ENCODE measurements around the gene RAB11FIP5.

The RAB11FIP5 gene

GRCh38 chr2:73092146-73092783, 20.5 kb downstream of the RAB11FIP5 start:
- in situ Hi-C loops (cut with HindIII; ENCODE audit: low sequenced_read_pairs), result no loop called here
- H3K4me3 ChIP-seq (ENCODE audit: low read depth, low read length), result no peak overlapping the region
- no peak for DNase-seq (ENCODE audit: low read depth, low spot score)
- TF ChIP-seq, protein P1, sequence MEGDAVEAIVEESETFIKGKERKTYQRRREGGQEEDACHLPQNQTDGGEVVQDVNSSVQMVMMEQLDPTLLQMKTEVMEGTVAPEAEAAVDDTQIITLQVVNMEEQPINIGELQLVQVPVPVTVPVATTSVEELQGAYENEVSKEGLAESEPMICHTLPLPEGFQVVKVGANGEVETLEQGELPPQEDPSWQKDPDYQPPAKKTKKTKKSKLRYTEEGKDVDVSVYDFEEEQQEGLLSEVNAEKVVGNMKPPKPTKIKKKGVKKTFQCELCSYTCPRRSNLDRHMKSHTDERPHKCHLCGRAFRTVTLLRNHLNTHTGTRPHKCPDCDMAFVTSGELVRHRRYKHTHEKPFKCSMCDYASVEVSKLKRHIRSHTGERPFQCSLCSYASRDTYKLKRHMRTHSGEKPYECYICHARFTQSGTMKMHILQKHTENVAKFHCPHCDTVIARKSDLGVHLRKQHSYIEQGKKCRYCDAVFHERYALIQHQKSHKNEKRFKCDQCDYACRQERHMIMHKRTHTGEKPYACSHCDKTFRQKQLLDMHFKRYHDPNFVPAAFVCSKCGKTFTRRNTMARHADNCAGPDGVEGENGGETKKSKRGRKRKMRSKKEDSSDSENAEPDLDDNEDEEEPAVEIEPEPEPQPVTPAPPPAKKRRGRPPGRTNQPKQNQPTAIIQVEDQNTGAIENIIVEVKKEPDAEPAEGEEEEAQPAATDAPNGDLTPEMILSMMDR (IDR thresholded peaks at IDR 0.05; ENCODE audit: low read depth, low read length), result no peak

GRCh38 chr2:73091696-73092095, 21.1 kb downstream of the RAB11FIP5 start:
- in situ Hi-C loops (cut with HindIII; ENCODE audit: low sequenced_read_pairs), result no loop called here
- TF ChIP-seq, protein P1 (IDR thresholded peaks at IDR 0.05; ENCODE audit: low read depth, low read length), result no peak
- DNase-seq (ENCODE audit: low read depth, low spot score), result no peak
- H3K4me3 ChIP-seq (ENCODE audit: low read depth, low read length), result no peak overlapping the region

DNA sequence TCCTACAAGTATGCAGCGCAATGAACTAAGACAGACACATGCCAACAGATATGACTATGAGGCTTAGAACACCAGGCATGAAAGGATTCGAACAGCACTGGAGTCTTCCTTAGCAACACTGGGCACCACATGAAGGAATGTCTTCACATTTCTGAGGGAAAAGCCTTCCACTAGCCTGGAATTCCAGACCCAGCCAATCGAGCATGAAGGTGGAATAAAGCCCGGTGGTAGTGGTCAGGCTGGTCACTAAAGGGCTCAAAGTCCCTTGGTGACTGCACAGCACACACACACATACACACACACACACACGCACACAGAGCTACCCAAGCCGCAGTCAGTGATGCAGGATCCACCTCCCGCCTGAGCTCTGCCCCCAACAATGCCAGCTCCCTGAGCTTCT, 21.6 kb downstream of the RAB11FIP5 start:
- in situ Hi-C loops (cut with HindIII; ENCODE audit: low sequenced_read_pairs), result no loop called here
- peak; percentile 54 for DNase-seq (ENCODE audit: low read depth, low spot score)
- TF ChIP-seq, protein P1 (IDR thresholded peaks at IDR 0.05; ENCODE audit: low read depth, low read length), result no peak
- H3K4me3 ChIP-seq (ENCODE audit: low read depth, low read length), result no peak overlapping the region

DNA sequence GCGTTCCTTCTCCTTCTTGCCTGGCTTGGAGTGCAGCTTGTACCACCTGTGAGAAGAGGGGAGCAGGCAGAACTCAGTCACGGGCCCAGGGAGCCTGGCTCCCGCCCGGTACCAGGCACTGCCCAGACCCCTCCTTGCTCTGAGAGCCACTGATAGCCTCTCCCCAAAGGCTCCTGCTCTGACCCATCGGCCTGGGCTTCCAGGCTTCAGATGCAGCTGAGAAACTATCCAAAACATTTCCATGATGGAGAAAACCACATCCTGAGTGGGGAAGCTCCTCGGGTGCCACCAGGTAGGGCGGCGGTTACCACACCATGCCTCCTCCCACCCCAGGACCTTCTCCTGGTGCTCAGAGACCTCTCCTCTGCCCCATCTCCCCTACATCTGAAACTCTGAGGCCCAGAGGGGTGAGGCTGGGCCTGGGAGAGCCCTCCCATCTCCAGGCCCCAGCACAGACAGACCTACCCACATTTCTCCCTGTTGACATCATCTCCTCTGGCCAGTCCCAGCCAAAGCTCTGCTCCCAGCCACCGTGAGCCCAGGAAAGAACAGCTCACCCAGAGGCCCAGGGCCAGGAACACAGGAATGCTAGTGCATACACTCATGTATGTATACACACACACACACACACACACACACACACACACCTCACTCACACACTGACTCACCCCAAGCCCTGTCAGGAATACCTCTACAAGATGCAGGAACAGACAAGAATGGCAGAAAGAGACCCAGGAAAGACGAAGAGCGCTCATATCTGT, 23.3 kb downstream of the RAB11FIP5 start:
- H3K4me3 ChIP-seq (ENCODE audit: low read depth, low read length), result no peak overlapping the region
- DNase-seq (ENCODE audit: low read depth, low spot score), result peak; percentile 98
- in situ Hi-C loops (cut with HindIII; ENCODE audit: low sequenced_read_pairs), result no loop called here
- TF ChIP-seq, protein P1 (IDR thresholded peaks at IDR 0.05; ENCODE audit: low read depth, low read length), result no peak

GRCh38 chr2:73088703-73089102, 24.0 kb downstream of the RAB11FIP5 start:
- in situ Hi-C loops (cut with HindIII; ENCODE audit: low sequenced_read_pairs), result no loop called here
- TF ChIP-seq, protein P1 (IDR thresholded peaks at IDR 0.05; ENCODE audit: low read depth, low read length), result no peak
- H3K4me3 ChIP-seq (ENCODE audit: low read depth, low read length), result no peak overlapping the region
- DNase-seq (ENCODE audit: low read depth, low spot score), result no peak

DNA sequence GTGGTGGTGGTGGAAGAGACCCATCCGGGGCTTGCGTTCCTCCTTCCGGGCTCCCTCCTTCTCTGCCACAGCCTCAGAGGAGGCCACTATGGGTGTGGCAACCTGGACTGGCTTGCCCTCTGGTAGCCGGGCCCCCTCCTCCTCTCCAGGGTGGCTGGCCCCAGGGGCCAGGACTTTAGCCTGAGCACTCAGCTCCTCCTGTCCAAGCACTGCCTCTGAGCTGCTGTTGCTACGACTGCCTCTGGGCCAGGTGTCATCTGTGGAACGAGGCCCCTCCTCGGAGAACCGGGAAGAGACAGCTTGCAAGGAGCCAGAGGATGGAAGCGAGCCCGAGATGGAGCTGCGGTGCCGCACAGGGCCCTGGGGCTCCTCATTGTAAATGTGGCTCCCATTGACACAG, 24.5 kb downstream of the RAB11FIP5 start:
- TF ChIP-seq, protein P1 (IDR thresholded peaks at IDR 0.05; ENCODE audit: low read depth, low read length), result no peak
- no peak overlapping the region for H3K4me3 ChIP-seq (ENCODE audit: low read depth, low read length)
- in situ Hi-C loops (cut with HindIII; ENCODE audit: low sequenced_read_pairs), result no loop called here
- no peak for DNase-seq (ENCODE audit: low read depth, low spot score)
